Immature natural killer cell (primary cell): Measurements from ENCODE around the gene OBP2B. TPM values are rescaled to one million over a fixed set of nuclear protein-coding genes. Genes with fewer than 3 reads are reported as not detected.
"Not testable (repeated sequence)": the region's sequence is repeated elsewhere in the genome, so short reads cannot be mapped to it uniquely, and the experiment has no call there.

Source experiments
- DNase-seq, 3 donors: peaks; one replicate each; pipeline ENCODE4 v3.0.0; 2022; ENCODE audit warnings: mixed read lengths in 1 of 3
- H3K27ac Mint-ChIP-seq, 6 donors: one replicate each; pipeline ENCODE4 v1.8.0; 2020; ENCODE audit warnings: mixed read lengths in 6 of 6, mild to moderate bottlenecking in 5 of 6, inconsistent platforms in 4 of 6, moderate library complexity in 3 of 6
- H3K27me3 Mint-ChIP-seq, 3 donors: one replicate each; pipeline ENCODE4 v1.8.0; 2020 to 2021; ENCODE audit warnings: low read depth in 3 of 3, mild to moderate bottlenecking in 3 of 3, mixed read lengths in 3 of 3, moderate library complexity in 3 of 3, inconsistent platforms in 1 of 3
- H3K36me3 Mint-ChIP-seq, 3 donors: one replicate each; pipeline ENCODE4 v1.8.0; 2020; ENCODE audit warnings: mixed read lengths in 3 of 3, inconsistent platforms in 2 of 3, mild to moderate bottlenecking in 2 of 3
- H3K4me1 Mint-ChIP-seq, 2 donors: one replicate each; pipeline ENCODE4 v1.8.0; 2020; ENCODE audit warnings: inconsistent platforms in 2 of 2, mild to moderate bottlenecking in 2 of 2, mixed read lengths in 2 of 2, moderate library complexity in 1 of 2
- H3K4me3 Mint-ChIP-seq, 5 donors: one replicate each; pipeline ENCODE4 v1.8.0; 2020; ENCODE audit warnings: mild to moderate bottlenecking in 5 of 5, mixed read lengths in 5 of 5, inconsistent platforms in 3 of 5, moderate library complexity in 3 of 5
- H3K9me3 Mint-ChIP-seq, 6 donors: one replicate each; pipeline ENCODE4 v1.8.0; 2020; ENCODE audit warnings: mild to moderate bottlenecking in 6 of 6, mixed read lengths in 6 of 6, inconsistent platforms in 4 of 6, moderate library complexity in 3 of 6
- polyA plus RNA-seq, 3 donors: library from polyadenylated mRNA; unstranded; fragments of 300-500 nt; fragmentation: Illumina TruSeq; gene quantifications; one replicate each; pipeline ENCODE4 v1.2.3, GENCODE V29; 2021

OBP2B gene
- polyA plus RNA-seq, 3 donors from 2014 or later = not detected

DNA sequence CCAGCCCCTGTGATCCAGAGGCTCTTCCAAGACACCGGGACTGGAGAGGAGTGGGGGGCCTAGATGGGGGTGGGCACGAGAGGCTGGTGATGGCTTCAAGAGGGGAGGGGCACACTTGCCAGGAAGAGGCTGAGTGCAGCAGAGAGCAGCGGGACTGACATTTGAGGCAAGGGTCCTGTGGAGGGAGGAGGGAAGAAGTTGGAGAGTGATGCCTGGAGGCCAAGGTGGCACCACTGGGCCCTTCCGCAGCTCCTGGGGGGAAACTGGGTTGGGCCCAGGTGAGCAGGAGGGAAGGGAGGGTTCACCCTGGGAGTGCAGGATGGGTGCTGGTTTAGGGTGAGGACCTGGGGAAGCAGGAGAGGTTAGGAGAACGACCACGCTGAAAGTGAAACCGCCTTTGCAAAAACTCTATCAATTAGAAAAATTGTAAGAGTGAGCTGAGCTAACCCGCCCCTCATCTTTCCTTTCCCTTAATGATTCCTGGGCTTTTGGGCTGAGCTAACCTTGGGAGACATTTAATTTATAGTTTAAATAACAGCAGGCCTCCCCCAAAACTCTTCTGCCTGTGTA is 39.8 kb upstream of the OBP2B start:
- H3K4me1 Mint-ChIP-seq = no peaks in the 10 kb centered on the region
- H3K27ac Mint-ChIP-seq = no peak overlapping the region
- H3K4me3 Mint-ChIP-seq = no peak overlapping the region

DNA sequence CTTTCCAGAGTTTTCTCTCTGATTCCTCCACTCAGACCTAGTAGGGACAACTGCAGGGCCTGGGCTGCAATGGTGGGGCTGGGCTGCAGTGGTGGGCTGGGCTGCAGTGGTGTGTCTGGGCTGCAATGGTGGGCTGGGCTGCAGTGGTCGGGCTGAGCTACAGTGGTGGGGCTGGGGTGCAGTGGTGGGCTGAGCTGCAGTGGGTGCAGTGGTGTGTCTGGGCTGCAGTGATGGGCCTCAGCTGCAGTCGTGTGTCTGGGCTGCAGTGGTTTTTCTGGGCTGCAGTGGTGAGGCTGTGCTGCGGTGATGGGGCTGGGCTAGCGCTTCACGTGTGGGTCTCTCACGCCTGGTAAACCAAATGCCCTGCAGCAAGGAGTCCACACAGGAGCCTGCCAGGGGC is 38.6 kb upstream of the OBP2B start:
- H3K9me3 Mint-ChIP-seq = no peaks in the 10 kb centered on the region
- no peaks in the 10 kb centered on the region for H3K36me3 Mint-ChIP-seq

More for the DNA sequence above, 39.8 kb upstream of the OBP2B start:
- Mint-ChIP-seq H3K36me3 (no peaks in the 10 kb centered on the region), H3K9me3 (no peaks in the 10 kb centered on the region), H3K27me3 (peaks cover 2 to 14% (median 3%) of the 10 kb centered on the region in 3 donors)
- no peak for DNase-seq

DNA sequence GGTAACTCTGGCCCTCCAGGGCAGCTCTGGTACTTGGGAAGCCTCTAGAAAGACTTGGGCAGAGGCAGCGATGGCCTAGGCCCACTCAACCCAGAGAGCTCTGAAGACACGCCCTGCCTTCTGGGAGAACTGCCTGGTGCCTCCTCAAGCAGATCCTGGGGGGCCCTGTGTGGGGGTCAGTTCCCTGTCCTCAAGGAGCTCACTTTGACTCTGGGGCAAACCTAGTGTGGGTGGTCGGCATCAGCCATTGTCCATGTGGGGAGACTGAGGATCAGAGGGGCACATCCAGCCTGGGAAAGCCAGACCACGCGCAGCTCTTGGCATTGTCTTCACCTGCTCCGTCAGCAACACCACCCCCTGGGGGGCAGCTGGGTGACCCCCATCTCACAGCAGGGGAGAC is 37.9 kb upstream of the OBP2B start:
- Mint-ChIP-seq H3K4me1 (no peaks in the 10 kb centered on the region), H3K27me3 (peaks cover 2 to 19% (median 3%) of the 10 kb centered on the region in 3 donors), H3K9me3 (no peaks in the 10 kb centered on the region), H3K4me3 (no peak overlapping the region), H3K36me3 (no peaks in the 10 kb centered on the region), H3K27ac (no peak overlapping the region)
- DNase-seq = no peak

More for the DNA sequence above, 38.6 kb upstream of the OBP2B start:
- Mint-ChIP-seq H3K27ac (no peak overlapping the region), H3K27me3 (peaks cover 2 to 19% (median 3%) of the 10 kb centered on the region in 3 donors), H3K4me1 (no peaks in the 10 kb centered on the region), H3K4me3 (no peak overlapping the region)
- no peak for DNase-seq

DNA sequence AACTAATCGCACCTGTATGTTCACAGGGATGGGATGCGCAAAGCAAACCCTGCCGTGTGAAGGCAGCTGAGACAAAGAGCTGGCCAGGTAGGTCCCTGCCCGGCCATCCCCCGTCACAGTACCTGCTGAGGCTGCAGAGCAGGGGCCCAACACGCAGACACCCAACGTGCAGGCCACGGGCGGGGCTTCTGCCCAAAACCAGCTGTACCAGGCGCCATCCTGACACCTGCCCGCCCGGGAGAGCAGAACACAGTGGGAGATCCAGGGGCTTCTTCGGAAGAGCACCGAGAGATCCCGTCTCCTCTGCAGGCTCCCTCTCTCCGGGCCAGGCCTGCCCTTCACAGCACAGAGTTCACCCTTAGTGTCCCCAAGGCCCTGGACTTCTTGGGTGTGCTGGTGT is 37.5 kb upstream of the OBP2B start:
- H3K4me3 Mint-ChIP-seq = no peak overlapping the region
- no peak for DNase-seq
- H3K27me3 Mint-ChIP-seq = peaks cover 2 to 19% (median 3%) of the 10 kb centered on the region in 3 donors
- no peak overlapping the region for H3K27ac Mint-ChIP-seq
- no peaks in the 10 kb centered on the region for H3K4me1 Mint-ChIP-seq
- no peaks in the 10 kb centered on the region for H3K36me3 Mint-ChIP-seq
- H3K9me3 Mint-ChIP-seq = no peaks in the 10 kb centered on the region

DNA sequence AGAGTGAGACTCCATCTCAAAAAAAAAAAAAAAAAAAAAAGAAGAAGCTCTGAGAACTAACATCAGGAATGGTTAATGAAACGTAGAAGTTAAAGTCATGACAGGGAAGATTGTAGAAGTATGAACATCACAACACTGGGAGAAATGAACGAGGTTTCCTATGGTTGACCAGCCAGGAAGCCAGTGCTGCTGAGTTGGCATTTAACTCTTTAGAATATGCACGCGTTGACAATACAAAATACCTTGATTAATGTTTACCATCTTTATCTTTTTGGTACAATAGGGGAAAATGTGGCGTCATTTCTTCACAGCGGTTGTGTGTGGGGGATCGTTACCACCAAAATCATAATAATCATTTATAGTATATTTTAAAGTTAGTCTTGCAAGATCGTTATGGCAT is 33.9 kb upstream of the OBP2B start:
- H3K4me1 Mint-ChIP-seq = peaks cover 0 to 10% of the 10 kb centered on the region in 2 donors
- H3K9me3 Mint-ChIP-seq = no peaks in the 10 kb centered on the region
- H3K27ac Mint-ChIP-seq = no peak overlapping the region
- peaks cover 2 to 29% (median 3%) of the 10 kb centered on the region in 3 donors for H3K27me3 Mint-ChIP-seq
- H3K36me3 Mint-ChIP-seq = no peaks in the 10 kb centered on the region
- no peak overlapping the region for H3K4me3 Mint-ChIP-seq
- no peak for DNase-seq

DNA sequence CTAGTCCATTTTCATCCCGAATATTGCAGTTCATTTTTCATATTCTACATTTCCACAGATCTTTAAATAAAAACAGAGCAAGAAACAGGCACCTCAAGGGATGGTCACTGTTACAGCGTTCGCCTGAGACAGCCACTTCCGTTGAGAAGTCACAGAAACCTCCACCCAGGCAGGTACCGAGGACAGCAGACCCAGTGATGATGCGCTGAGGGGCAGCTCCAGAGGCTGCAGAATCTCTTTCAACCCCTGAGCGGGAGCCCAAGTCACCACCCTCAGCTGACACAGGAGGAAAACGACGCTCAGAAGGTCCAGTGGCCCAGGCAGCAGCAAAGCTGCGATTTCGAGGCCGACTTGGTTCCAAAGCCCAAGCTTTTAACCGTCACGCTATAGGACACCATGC is 33.2 kb upstream of the OBP2B start:
- no peak for DNase-seq
- Mint-ChIP-seq H3K4me1 (peaks cover 6 to 12% of the 10 kb centered on the region in 2 donors), H3K36me3 (no peaks in the 10 kb centered on the region), H3K4me3 (no peak overlapping the region), H3K27me3 (peaks cover 3 to 29% (median 4%) of the 10 kb centered on the region in 3 donors), H3K9me3 (no peaks in the 10 kb centered on the region), H3K27ac (no peak overlapping the region)

DNA sequence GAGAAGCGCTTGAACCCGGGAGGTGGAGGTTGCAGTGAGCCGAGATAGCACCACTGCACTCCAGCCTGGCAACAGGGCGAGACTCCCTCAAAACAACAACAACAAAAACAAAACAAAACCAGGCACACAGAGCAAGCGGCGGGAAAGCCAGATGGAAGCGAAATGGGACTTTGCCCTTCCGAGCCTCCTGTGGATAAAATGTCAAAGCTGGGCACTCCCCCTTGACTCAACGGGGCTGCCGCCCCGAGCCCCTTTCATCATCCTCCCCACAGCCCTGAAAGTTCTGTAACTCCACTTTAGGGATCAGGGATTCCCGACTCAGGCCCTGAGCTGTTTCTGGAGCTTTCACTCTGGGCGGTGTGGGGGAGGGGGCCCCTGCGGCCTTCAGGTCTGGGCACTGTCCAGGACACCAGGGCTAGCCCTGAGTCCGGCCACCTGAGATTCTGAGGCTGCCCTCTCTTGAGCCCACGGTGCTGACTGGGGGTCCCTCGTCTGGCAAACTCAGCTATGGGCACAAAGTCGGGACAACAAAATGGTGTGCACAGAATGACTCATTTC is 30.6 kb upstream of the OBP2B start:
- H3K27me3 Mint-ChIP-seq = peaks cover 0 to 26% (median 4%) of the 10 kb centered on the region in 3 donors
- peak overlapping the region in 1 of 5 donors; percentile 12 for H3K4me3 Mint-ChIP-seq
- DNase-seq = no peak
- no peaks in the 10 kb centered on the region for H3K9me3 Mint-ChIP-seq
- H3K4me1 Mint-ChIP-seq = peaks cover 7 to 12% of the 10 kb centered on the region in 2 donors
- H3K27ac Mint-ChIP-seq = no peak overlapping the region
- H3K36me3 Mint-ChIP-seq = no peaks in the 10 kb centered on the region

DNA sequence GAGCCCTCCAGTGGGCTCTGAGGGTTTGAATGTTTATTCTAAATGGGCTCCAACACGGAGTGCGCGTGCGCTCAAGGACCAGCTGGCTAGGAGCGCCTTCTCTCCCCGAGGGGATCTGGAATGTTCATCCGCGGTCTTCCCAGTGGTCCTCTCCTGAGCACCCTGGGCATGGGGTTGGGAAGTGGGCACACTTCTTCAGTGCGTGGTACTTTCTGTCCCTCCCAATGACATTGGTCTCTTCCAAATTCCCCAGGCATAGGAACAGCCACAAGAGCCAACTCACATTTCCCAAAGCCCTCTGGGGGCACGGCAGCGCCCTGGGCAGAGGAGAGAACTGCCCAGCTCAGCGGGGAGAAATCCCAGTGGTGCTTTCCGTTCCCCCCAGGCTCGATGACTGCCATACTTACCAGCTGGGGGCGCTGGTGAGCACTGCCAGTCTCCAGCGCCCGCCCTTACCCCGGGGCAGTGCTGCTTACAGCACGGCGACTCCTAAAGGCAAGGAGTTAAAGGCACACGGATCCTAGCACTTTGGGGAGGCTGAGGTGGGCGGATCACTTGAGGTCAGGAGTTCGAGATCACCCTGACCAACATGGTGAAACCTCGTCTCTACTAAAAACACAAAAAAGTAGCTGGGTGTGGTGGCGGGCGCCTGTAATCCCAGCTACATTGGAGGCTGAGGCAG is 29.9 kb upstream of the OBP2B start:
- H3K4me1 Mint-ChIP-seq = peaks cover 7 to 12% of the 10 kb centered on the region in 2 donors
- no peaks in the 10 kb centered on the region for H3K36me3 Mint-ChIP-seq
- DNase-seq = peak; percentile 52 to 61 (median 54)
- H3K27me3 Mint-ChIP-seq = peaks cover 0 to 26% (median 4%) of the 10 kb centered on the region in 3 donors
- peak overlapping the region; percentile 5 to 60 (median 37) for H3K4me3 Mint-ChIP-seq
- no peaks in the 10 kb centered on the region for H3K9me3 Mint-ChIP-seq
- H3K27ac Mint-ChIP-seq = no peak overlapping the region

DNA sequence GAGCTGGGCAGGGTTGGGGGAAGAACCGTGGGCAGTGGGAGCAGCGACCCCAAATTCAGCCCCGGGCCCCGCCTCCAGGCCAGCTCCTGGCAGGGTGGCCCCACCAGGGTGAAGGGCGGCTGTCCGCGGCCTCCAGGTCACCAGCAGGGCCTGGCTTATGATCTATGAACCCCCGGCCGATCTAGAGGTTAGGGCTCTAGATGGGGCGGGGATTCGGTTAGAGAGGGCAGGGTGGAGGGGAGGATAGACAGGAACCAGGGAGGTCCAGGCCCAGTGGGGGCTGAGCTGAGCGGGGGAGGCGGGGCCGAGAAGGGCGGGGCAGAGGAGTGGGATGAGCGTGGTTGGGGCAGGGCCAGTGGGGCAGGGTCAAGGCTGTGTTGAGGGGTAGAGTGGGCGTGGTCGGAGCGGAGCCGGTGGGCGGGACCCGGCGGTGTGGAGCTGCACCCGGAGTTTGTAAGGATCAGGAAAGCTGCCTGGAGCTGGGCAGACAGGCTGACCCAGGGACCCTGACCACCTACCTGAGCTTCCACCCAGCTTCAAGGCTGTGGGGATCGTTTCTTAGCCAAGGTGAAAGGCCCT is 29.3 kb upstream of the OBP2B start:
- Mint-ChIP-seq H3K4me3 (peak overlapping the region in 2 of 5 donors; percentile 20 to 60), H3K36me3 (no peaks in the 10 kb centered on the region), H3K9me3 (no peaks in the 10 kb centered on the region), H3K4me1 (peaks cover 7 to 12% of the 10 kb centered on the region in 2 donors), H3K27me3 (peaks cover 0 to 21% (median 4%) of the 10 kb centered on the region in 3 donors), H3K27ac (no peak overlapping the region)
- DNase-seq = peak in 2 of 3 donors; percentile 10 to 13

DNA sequence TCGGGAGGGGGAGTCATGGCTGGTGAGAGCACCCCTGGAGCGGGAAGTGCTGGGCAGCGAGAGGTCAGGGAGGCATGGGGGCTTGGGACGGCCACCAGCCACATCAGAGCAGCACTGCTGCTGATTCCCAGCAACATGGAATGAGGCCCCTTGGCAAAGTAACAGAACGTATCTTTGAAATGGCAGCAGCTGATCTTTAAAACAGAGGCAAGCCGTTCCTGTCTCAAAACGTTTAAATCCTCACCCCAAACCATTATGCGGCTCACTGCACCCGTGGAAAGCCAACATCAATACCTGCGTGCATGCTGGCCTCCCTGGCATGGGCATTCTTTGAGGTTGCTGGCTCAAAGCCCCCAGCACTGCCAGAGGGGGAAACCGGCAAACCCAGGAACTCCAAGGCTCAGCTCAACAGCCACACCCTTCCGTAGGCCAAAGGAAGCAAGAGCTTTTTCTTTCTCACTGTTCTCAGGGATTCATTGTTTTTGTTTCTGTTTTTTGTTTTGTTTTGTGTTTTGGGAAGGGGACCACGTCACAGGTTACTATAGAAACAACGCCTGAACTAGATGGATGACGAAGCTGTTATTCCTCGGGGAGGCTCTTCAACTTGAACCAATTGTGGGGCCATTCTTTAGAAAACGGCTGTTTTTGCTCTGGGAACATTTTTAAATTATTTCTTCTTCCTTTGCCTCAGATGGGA is 28.1 kb upstream of the OBP2B start:
- no peak overlapping the region for H3K27ac Mint-ChIP-seq
- H3K4me3 Mint-ChIP-seq = peak overlapping the region in 1 of 5 donors; percentile 53
- peaks cover 0 to 19% (median 5%) of the 10 kb centered on the region in 3 donors for H3K27me3 Mint-ChIP-seq
- H3K36me3 Mint-ChIP-seq = no peaks in the 10 kb centered on the region
- H3K4me1 Mint-ChIP-seq = peaks cover 7 to 12% of the 10 kb centered on the region in 2 donors
- H3K9me3 Mint-ChIP-seq = no peaks in the 10 kb centered on the region
- no peak for DNase-seq

DNA sequence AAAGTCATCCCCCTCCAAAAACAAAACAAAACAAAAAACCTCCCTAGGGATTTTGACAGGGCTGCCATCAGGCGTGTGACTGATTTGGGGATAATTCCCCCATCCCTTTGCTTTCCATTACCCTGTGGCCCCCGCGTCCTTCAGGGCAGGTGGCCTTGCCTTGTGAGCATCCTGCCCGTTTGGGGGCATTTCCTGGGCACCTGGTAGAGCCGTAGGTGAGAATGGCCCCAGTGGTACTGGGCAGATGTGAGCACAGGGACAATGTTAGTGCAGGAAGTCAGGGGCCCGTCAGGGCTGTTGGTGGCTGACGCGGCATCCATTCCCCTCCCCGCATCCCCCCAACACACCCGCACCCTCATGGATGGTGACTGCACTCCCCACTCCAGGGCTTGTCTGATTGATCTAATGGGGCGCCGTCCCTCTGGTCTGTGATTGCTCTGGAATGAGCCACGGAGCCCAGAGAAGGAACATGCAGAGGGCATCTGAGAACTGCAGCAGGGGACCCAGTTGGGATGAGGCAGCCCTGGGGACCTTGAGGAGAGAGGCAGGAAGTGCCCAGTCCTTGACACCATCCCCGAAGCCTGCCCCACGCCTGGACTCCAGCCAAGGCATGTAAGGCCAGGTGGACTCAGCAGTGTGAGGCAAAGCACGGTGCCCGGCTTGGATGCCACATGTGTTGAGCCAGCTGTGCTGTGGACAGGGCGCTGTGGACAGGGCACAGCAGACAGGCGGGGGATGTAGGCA is 27.4 kb upstream of the OBP2B start:
- not testable (repeated sequence) for H3K4me3 Mint-ChIP-seq, H3K36me3 Mint-ChIP-seq, H3K9me3 Mint-ChIP-seq, H3K27ac Mint-ChIP-seq, DNase-seq
- Mint-ChIP-seq H3K27me3 (peaks cover 0 to 19% (median 5%) of the 10 kb centered on the region in 3 donors), H3K4me1 (peaks cover 7 to 12% of the 10 kb centered on the region in 2 donors)

DNA sequence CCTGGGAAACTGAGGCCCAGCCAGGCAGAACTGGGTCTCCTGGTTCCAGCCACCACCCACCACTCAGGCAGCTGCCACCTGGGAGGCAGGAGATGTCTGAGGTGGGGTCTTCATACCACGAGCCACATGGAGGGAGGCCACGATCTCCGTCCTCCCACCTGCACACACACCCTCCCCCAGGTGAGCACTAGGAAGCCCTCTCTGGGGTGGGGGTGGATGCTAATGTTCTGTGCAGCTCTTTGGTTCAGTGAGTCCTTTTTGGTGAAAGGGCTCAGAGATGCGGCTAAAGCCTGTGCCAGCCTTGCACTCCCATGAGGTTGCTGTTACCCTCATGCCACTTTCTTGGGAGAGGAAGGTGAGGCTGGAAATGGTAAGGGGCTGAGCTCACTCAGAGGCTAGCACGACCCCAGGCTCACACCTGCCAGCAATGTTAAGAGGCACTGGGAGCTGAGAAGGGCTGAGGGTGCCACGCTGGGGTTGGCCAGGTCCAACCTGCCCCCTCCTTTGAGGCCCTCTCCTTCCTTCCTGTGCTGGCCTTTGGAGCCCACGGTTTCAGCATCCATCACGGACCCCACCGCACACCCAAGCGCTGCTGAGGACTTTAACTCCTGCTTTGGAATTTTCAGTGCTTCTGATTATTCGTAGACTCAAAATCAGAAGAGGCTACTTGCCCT is 26.6 kb upstream of the OBP2B start:
- H3K4me3 Mint-ChIP-seq = no peak overlapping the region

More for the DNA sequence above, 26.6 kb upstream of the OBP2B start:
- peaks cover 7 to 12% of the 10 kb centered on the region in 2 donors for H3K4me1 Mint-ChIP-seq
- no peak for DNase-seq
- H3K9me3 Mint-ChIP-seq = no peaks in the 10 kb centered on the region
- no peak overlapping the region for H3K27ac Mint-ChIP-seq
- H3K27me3 Mint-ChIP-seq = peaks cover 0 to 19% (median 5%) of the 10 kb centered on the region in 3 donors
- no peaks in the 10 kb centered on the region for H3K36me3 Mint-ChIP-seq
